Measurements from ENCODE around the gene ATOH8. TPM values are rescaled to one million over a fixed set of nuclear protein-coding genes. Genes with fewer than 3 reads are reported as not detected.

The ATOH8 gene
- total and polyA plus RNA-seq, 2 donors (not counting 1 experiment from before 2014, with no cell fraction given) = not detected

GRCh38 chr2:85751627-85752026, 2.2 kb upstream of the ATOH8 start:
- intact Hi-C loops (cut with micrococcal nuclease) = loop anchor here (1.0 kb wide), 1 partner anchor 63 kb away; no protein-coding TSS in a partner anchor
- H3K79me2 ChIP-seq (ENCODE audit: control insufficient read depth, insufficient read depth, low read length) = no peaks in the 10 kb centered on the region
- H3K4me1 Mint-ChIP-seq = peaks cover 55% of the 10 kb centered on the region
- H3K27me3 ChIP-seq (replicated peaks in 1 of 4; ENCODE audit: control extremely low read depth in 1 of 4, control insufficient read depth in 3 of 4, insufficient read depth in 4 of 4, low read length in 3 of 4) = peaks cover 0 to 56% (median 27%) of the 10 kb centered on the region in 4 experiments
- ChIA-PET POLR2A (no interaction called here), CTCF (interaction anchor here (1.7 to 5.5 kb wide), 4 partner anchors 9 to 61 kb away, joined by 5 to 39 read pairs (median 13); no protein-coding TSS in a partner anchor)
- DNase-seq (no peak), ATAC-seq (ENCODE audit: low read depth) (no peak)
- H3K4me2 ChIP-seq (replicated peaks; ENCODE audit: low read depth, low read length, poor library complexity, severe bottlenecking) = no peak overlapping the region
- 52% methylated on average over 11 of the region's 11 CpGs for WGBS (ENCODE audit: insufficient coverage)
- H2AFZ ChIP-seq (ENCODE audit: insufficient read depth, low read depth, low read length, poor library complexity, severe bottlenecking) = no peak overlapping the region
- no peak overlapping the region for H3K4me3 ChIP-seq (ENCODE audit: control extremely low read depth in 1 of 5, extremely low read depth in 1 of 5, insufficient read depth in 1 of 5, low read depth in 2 of 5, low read length in 4 of 5)
- no peaks in the 10 kb centered on the region for H3K9me3 Mint-ChIP-seq (ENCODE audit: insufficient read depth)
- TF ChIP-seq EZH2 (IDR thresholded peaks at IDR 0.05; ENCODE audit: borderline replicate concordance, insufficient read depth, low read depth, low read length, poor library complexity, severe bottlenecking) (no peak), CTCF (IDR thresholded peaks at IDR 0.05) (no peak)
- H3K27me3 Mint-ChIP-seq = peaks cover 27% of the 10 kb centered on the region
- peaks cover 0 to 43% (median 17%) of the 10 kb centered on the region in 3 donors for H3K9me3 ChIP-seq (ENCODE audit: control extremely low read depth in 1 of 3, control insufficient read depth in 2 of 3, insufficient read depth in 1 of 3, low read length in 2 of 3)
- peaks cover 58 to 60% of the 10 kb centered on the region in 2 donors for H3K4me1 ChIP-seq (ENCODE audit: control insufficient read depth in 2 of 2, insufficient read depth in 2 of 2, low read length in 2 of 2)
- H3K27ac Mint-ChIP-seq = no peak overlapping the region
- H3K27ac ChIP-seq (ENCODE audit: low read length in 2 of 2) = no peak overlapping the region
- peak overlapping the region; percentile 54 for H3K4me3 Mint-ChIP-seq
- no peak overlapping the region for H3K9ac ChIP-seq (ENCODE audit: low read length)
- H3K36me3 ChIP-seq (replicated peaks in 1 of 2; ENCODE audit: control extremely low read depth in 1 of 2, control insufficient read depth in 1 of 2, extremely low read depth in 1 of 2, insufficient read depth in 2 of 2, low read length in 1 of 2) = no peaks in the 10 kb centered on the region
- H4K20me1 ChIP-seq (ENCODE audit: control insufficient read depth, insufficient read depth, low read length, poor library complexity, severe bottlenecking) = peaks cover 5% of the 10 kb centered on the region

GRCh38 chr2:85753035-85753524, 711 bp upstream of the ATOH8 start:
- H3K27ac Mint-ChIP-seq = peak overlapping the region; percentile 53
- peak overlapping the region; percentile 79 for H2AFZ ChIP-seq (ENCODE audit: insufficient read depth, low read depth, low read length, poor library complexity, severe bottlenecking)
- ChIA-PET CTCF (interaction anchor here (1.3 to 5.5 kb wide), 3 partner anchors 11 to 60 kb away, joined by 4 to 39 read pairs (median 13); no protein-coding TSS in a partner anchor), POLR2A (no interaction called here)
- peaks cover 37% of the 10 kb centered on the region for H3K27me3 Mint-ChIP-seq
- ATAC-seq (ENCODE audit: low read depth) (no peak), DNase-seq (no peak)
- no peaks in the 10 kb centered on the region for H3K36me3 ChIP-seq (replicated peaks in 1 of 2; ENCODE audit: control extremely low read depth in 1 of 2, control insufficient read depth in 1 of 2, extremely low read depth in 1 of 2, insufficient read depth in 2 of 2, low read length in 1 of 2)
- peaks cover 44 to 49% of the 10 kb centered on the region in 2 donors for H3K4me1 ChIP-seq (ENCODE audit: control insufficient read depth in 2 of 2, insufficient read depth in 2 of 2, low read length in 2 of 2)
- WGBS (ENCODE audit: insufficient coverage) = 12% methylated on average over 29 of the region's 29 CpGs
- peak overlapping the region; percentile 100 for H3K4me2 ChIP-seq (replicated peaks; ENCODE audit: low read depth, low read length, poor library complexity, severe bottlenecking)
- no peaks in the 10 kb centered on the region for H3K9me3 Mint-ChIP-seq (ENCODE audit: insufficient read depth)
- intact Hi-C loops (cut with micrococcal nuclease) = no loop called here
- H3K4me3 Mint-ChIP-seq = peak overlapping the region; percentile 86
- H4K20me1 ChIP-seq (ENCODE audit: control insufficient read depth, insufficient read depth, low read length, poor library complexity, severe bottlenecking) = peaks cover 5% of the 10 kb centered on the region
- H3K9me3 ChIP-seq (ENCODE audit: control extremely low read depth in 1 of 3, control insufficient read depth in 2 of 3, insufficient read depth in 1 of 3, low read length in 2 of 3) = peaks cover 0 to 39% (median 13%) of the 10 kb centered on the region in 3 donors
- no peaks in the 10 kb centered on the region for H3K79me2 ChIP-seq (ENCODE audit: control insufficient read depth, insufficient read depth, low read length)
- peak overlapping the region in 4 of 5 experiments; percentile 40 to 76 (median 54) for H3K4me3 ChIP-seq (ENCODE audit: control extremely low read depth in 1 of 5, extremely low read depth in 1 of 5, insufficient read depth in 1 of 5, low read depth in 2 of 5, low read length in 4 of 5)
- H3K27me3 ChIP-seq (replicated peaks in 1 of 4; ENCODE audit: control extremely low read depth in 1 of 4, control insufficient read depth in 3 of 4, insufficient read depth in 4 of 4, low read length in 3 of 4) = peaks cover 0 to 66% (median 32%) of the 10 kb centered on the region in 4 experiments
- H3K4me1 Mint-ChIP-seq = peaks cover 42% of the 10 kb centered on the region
- peak overlapping the region; percentile 69 for H3K9ac ChIP-seq (ENCODE audit: low read length)
- H3K27ac ChIP-seq (ENCODE audit: low read length in 2 of 2) = no peak overlapping the region
- TF ChIP-seq CTCF (IDR thresholded peaks at IDR 0.05) = no peak
- no peak for TF ChIP-seq EZH2 (IDR thresholded peaks at IDR 0.05; ENCODE audit: borderline replicate concordance, insufficient read depth, low read depth, low read length, poor library complexity, severe bottlenecking)
